H7 (cell line): Measurements from ENCODE around the gene PFDN1. TPM values are rescaled to one million over a fixed set of nuclear protein-coding genes. Genes with fewer than 3 reads are reported as not detected.

ENCODE experiments used
- DNase-seq: peaks from one replicate; pipeline ENCODE4 v3.0.0; 2012
- H3K27me3 ChIP-seq: 2 replicates; pipeline ENCODE4 v1.6.0; 2011; ENCODE audit warnings: mild to moderate bottlenecking, low read length; ENCODE audit not compliant: control insufficient read depth, insufficient read depth
- H3K36me3 ChIP-seq: replicated peaks from 2 replicates; pipeline ENCODE4 v1.5.1; 2011; ENCODE audit warnings: low read length; ENCODE audit not compliant: control insufficient read depth, insufficient read depth
- H3K4me3 ChIP-seq: 2 replicates; pipeline ENCODE4 v1.5.1; 2011; ENCODE audit warnings: low read depth, mild to moderate bottlenecking, control low read depth, low read length, moderate library complexity; ENCODE audit not compliant: insufficient read depth
- total RNA-seq: library from RNA; depleted of rRNA; stranded (reverse); fragments of >200 nt; shearing (Covaris generic); gene quantifications from 2 replicates; pipeline ENCODE4 v1.2.3, GENCODE V29; 2014

PFDN1 gene
- total RNA-seq, 1 experiment from 2014 or later = 82.9 TPM

DNA sequence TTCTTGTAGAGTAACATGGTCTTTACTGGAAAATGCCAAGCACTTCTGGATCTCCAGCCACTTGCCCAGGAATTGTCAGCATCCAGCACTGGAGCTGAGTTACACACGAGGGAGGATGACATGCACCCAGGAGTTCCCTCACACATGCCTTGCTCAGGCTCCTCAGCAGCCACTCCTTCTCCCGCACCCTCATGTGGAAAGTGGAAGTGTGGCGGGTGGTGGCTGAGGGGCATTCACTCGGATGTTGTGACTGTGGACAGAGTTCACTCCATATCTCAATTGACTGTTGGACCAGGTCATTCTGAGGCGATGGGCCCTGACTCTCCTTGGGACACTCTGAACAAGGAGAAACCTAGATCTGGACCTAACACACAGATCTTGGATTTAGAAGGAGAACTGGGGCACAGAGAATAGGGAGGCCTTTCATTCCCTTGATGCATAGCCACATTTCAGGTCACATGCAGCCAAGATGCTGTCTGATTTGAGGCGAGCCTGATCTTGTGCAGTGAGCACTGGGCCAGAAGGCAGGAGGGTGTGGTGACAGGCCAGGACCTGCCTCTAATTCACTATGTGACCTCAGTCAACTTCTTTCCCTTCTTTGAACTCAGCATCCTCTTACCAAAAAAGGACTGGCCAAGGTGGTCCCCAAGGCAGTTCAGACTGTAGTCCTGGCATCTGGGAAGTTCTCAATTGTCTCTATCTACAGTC is 65.9 kb downstream of the PFDN1 start:
- Histone ChIP-seq H3K4me3 (no peak overlapping the region), H3K27me3 (no peaks in the 10 kb centered on the region), H3K36me3 (no peaks in the 10 kb centered on the region)
- DNase-seq = no peak

DNA sequence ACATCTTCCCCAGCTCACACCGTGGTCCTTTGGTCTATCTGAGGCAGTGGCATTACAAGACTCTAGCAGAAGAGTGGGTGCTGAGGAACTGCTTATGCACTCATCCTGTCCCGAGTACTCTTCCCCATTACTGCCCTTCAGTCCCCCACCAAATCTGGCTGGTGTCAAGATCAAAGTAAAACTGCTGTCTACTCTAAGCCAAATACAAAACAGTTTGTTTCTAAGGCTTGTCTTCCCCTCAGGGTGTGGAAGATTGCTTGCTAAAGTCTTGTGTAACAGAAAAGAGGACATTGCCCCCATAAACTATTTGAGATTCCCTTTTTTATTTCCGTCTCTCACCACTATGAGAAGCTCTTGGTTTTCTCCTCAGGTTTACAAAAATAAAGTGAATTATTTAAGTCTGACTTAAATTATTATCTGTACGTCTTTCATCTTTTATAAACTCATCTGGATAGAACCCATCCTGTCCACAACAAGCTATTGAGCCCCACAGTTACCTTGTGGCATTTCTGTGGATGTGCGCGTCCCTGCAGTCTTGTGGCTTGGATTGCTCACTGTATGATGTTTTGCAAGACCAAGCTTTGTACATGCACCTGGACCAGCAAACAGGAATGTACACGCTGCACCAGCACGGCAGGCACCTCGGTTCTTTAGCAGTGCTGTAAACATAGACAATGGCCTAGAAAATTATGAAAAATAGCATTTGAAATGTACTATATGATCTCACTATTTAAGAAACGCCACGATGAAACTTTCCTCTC is 66.9 kb downstream of the PFDN1 start:
- no peak for DNase-seq
- no peaks in the 10 kb centered on the region for H3K27me3 ChIP-seq

DNA sequence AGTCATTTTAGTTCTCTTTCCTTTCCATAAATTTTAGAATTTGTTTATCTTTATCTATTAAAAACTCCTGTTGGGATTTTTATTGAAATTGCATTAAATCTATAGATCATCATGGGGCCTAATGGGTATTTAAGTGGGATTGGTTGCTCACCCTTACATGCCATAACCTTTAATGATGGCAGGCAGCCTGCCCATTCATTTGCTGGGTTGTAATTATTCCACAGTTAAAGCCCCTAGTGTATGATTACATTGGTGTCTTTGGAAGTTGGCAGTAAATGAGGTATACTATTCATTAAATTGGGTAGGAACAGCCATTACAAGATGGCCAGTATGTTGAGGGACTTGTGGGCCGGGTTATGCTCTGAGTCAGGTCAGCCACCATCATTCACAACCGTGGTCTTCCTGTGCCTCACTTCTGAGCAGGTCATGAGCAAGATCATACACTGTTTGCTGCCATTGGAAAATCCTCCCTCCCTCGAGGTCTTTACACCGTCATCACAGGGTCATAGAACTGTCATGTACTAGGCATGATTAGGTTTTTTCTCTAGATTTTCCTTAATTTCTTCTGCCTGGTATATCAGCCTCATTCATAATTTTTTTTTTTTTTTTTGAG is 68.4 kb downstream of the PFDN1 start:
- H3K27me3 ChIP-seq = no peaks in the 10 kb centered on the region
- no peaks in the 10 kb centered on the region for H3K36me3 ChIP-seq
- DNase-seq = no peak
- H3K4me3 ChIP-seq = no peak overlapping the region

More for the DNA sequence above, 66.9 kb downstream of the PFDN1 start:
- Histone ChIP-seq H3K4me3 (no peak overlapping the region), H3K36me3 (no peaks in the 10 kb centered on the region)

DNA sequence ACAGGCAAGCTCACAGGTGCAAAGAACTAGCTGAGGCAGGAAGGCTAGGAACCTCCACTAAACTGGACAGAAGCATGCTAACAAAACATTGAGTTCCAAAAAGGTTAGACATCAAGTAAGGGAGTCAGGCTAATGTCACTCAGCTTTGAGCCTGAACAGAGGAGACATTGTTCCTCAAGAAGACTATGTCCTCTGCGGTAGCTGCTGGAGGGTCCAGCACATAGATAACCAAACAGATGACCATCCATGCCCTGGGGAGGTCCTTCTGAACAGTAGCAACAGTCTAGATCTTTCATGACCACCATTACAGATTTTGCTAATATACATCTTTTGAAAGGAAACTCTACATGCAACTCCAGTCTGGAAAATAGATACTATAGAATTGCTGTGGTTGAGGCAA is 70.2 kb downstream of the PFDN1 start:
- Histone ChIP-seq H3K4me3 (no peak overlapping the region), H3K27me3 (no peaks in the 10 kb centered on the region), H3K36me3 (no peaks in the 10 kb centered on the region)
- no peak for DNase-seq

DNA sequence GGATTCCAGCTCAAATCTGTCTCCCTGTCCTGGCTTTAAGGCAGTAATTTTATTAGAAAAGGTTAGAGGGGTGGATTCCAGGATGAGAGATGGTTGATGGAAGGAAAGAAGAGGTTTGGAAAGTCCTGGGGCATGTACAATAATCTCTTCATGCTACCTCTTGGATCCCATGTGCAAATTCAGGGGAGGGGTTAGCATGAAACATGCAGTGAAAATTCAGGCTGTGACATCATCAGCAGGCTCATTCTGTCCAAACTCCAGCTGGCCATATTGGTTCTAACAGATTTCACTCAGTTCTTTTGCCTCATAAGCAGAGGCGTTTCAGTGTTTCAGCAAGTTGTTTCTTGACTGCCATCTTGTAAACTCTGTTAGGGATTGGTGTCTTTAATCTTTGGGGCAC is 72.5 kb downstream of the PFDN1 start:
- DNase-seq = no peak
- Histone ChIP-seq H3K4me3 (no peak overlapping the region), H3K27me3 (no peaks in the 10 kb centered on the region), H3K36me3 (no peaks in the 10 kb centered on the region)

DNA sequence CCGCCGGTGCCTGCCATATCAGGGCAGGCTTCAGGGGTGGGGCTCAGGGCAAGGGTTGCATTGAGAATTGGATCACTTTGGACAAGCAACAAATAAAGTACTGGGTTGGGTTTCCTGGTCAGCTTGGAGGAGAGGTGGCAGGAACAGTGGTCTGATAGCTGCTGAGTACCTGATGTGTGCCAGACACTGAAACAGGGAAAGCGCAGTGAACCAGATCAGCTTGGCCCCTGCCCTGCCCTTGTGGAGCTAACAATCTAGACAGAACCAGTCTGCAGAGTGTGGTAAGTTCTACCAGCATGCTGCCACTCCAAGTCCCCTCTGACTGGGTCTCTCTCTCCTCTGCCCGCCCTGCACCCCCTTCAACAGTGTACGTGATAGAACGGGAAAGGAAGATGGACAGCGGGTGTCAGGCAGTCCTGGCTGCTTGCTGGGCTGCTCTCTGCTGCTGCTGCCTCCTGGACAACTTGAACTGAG is 74.5 kb downstream of the PFDN1 start:
- Histone ChIP-seq H3K27me3 (no peaks in the 10 kb centered on the region), H3K36me3 (no peaks in the 10 kb centered on the region), H3K4me3 (no peak overlapping the region)
- DNase-seq = no peak

DNA sequence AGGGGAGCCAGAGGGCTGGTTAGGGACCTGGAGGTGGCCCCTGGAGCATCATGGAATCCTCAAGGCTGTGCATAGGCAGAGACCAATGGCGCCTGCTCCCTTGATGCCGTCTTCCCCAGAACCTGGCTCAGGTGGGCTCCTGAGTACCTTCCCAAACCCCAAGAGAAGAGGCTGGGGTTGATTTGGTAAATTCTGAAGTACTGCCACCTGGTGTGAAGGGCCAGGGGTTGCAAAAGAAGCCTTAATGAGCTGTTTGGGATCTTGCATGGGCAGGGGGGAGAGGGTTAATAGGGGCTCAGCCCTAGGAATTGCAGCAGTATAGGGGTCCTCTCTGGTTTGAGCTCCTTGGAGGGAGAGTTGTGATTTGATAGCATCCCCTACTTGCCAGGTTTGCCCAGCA is 75.9 kb downstream of the PFDN1 start:
- no peaks in the 10 kb centered on the region for H3K36me3 ChIP-seq
- no peak for DNase-seq
- H3K27me3 ChIP-seq = no peaks in the 10 kb centered on the region
- H3K4me3 ChIP-seq = no peak overlapping the region

DNA sequence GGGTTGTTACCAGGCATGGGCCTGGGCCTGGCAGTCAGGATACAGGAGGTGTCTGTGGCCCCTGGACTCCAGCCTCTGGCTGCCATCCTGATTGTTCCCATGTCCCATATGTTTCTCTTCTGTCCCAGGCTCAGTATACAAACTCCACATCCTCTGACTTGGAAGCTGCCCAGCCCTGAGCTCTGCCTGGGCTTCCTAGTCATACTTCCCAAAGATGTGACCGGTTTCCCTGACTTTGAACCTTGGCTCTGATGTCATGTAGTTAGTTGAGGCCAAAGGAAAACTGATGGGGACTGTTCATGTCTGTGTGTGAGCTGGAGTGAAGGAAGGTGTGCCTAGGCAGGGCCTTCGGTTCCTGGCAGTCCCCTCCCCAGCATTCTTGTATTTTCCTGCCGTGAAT is 77.5 kb downstream of the PFDN1 start:
- Histone ChIP-seq H3K27me3 (no peaks in the 10 kb centered on the region), H3K4me3 (no peak overlapping the region), H3K36me3 (no peaks in the 10 kb centered on the region)
- no peak for DNase-seq

DNA sequence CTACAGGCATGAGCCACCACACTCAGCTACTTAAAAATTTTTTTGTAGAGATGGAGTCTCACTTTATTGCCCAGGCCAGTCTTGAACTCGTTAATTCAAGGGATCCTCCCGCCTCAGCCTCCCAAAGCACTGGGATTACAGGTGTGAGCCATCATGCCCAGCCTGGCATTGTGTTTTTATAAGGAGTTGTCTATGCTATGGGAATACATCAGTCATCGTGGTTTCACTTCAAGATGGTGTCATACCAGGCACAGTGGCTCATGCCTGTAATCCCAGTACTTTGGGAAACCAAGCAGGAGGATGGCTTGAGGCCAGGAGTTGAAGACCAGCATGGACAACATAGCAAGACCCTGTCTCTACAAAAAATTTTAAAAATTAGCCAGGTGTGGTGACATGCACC is 78.2 kb downstream of the PFDN1 start:
- no peak for DNase-seq
- Histone ChIP-seq H3K36me3 (no peaks in the 10 kb centered on the region), H3K27me3 (no peaks in the 10 kb centered on the region), H3K4me3 (no peak overlapping the region)

DNA sequence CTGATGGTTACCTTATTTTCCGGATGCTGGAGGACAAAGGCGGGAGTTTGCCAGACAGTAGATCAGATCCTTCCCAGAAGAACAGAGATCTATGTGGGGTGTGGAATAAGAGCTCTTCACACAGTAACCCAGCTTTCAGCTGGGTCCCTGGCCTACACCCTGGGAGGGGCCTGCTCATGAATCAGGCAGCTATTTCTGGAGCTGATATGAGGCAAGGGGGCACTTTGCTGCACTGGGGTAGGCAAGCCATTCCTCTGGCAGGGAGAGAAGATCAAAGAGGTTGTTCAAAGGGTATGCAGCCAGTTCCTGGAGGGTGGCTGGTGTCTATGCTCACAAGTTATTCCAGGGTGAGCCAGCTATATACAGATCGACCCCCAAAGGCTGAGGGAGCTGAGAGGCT is 79.3 kb downstream of the PFDN1 start:
- Histone ChIP-seq H3K27me3 (no peaks in the 10 kb centered on the region), H3K4me3 (no peak overlapping the region), H3K36me3 (no peaks in the 10 kb centered on the region)
- no peak for DNase-seq

DNA sequence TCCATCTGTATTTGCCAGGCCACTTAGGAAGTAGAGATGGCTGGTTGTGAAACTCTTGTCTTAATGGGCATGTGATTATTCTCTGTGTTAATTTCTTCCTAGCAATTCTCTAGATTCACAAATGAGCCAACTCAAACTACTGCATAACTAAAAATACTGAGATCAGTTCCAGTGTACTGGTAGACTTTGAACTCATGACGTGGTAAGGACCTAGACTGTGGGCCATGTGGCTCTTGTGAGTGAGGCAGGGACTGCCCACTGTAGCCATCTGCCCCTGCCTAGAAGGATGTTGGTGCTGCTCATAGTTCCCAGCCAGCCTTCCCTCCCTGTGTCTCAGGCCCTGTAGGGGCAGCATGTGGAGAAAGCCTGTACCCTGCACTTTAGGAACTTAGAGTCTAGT is 80.5 kb downstream of the PFDN1 start:
- H3K27me3 ChIP-seq = no peaks in the 10 kb centered on the region
- H3K36me3 ChIP-seq = no peaks in the 10 kb centered on the region
- no peak for DNase-seq
- H3K4me3 ChIP-seq = no peak overlapping the region

DNA sequence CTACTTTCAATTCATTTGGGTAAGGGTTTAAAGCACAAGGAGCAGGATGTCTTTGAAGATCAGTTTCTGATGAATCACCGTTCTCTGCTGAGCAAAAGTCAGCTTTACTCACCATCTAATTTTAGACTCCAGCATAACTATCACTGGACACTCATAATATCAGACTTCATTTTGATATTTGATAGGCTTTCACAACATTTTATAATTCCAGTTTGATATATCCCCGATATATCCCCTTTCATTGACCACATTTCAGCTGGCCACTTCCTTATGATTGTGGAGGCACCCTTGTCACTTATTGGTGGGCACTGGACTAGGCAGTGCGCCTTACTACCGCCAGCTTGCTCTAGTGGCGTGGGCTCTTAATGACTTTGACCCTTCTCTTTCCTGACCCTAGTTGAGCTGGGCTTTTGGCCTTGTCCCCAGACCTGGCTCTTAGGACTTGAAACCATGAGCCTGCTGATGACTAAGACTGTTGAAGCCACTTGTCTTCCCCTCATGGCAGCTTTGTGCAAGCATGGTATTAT is 81.1 kb downstream of the PFDN1 start:
- Histone ChIP-seq H3K4me3 (no peak overlapping the region), H3K36me3 (no peaks in the 10 kb centered on the region), H3K27me3 (no peaks in the 10 kb centered on the region)
- DNase-seq = no peak

DNA sequence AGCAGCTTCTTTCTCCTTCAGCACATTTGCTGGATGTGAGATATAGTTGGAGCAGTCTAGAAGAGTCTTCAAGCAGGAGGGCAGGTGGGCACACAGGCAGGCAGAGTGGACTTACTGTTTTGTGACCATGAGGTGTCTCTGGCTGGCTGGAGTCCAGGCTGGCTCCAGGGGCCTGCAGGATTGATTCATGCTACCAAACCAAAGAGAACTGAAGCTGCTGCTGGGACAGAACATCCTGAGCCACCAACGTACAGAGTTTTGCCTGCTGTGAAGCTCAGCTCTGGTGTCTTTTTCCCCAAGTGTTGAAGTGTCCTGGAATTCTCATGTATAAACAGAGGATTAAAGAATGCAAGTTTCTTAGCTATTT is 82.2 kb downstream of the PFDN1 start:
- Histone ChIP-seq H3K27me3 (no peaks in the 10 kb centered on the region), H3K4me3 (no peak overlapping the region), H3K36me3 (no peaks in the 10 kb centered on the region)
- no peak for DNase-seq

DNA sequence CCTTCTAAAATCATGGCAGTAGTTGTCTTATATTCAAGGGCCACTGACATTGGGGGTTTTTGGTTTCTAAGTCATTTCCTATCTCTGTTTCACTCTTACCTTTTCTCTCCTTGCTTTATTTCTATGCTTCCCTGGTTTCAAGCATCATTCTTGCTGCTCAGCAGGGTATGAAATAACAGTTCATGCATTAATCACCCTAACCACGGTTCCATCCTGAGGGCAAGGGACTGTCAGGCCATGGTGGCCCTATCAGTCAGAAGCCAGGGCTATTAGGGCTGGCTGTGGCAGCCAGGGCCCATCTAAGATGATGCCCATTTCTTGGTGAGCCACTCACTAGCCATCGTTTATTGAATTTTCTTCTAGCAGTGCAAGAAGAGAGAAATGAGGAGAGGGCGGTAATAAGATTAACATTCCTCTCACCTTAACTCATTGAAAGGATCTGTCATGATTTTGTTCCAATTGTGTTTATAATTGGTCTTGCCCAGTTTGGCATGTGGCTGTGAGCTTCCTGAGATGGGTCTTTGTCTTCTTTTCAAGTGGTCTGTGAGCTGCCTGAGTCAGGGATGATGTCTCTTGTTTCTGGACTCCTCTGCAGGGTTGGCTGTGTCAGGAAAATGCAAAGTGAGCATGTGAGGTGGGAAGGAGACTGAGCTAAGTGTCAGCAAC is 82.7 kb downstream of the PFDN1 start:
- Histone ChIP-seq H3K4me3 (no peak overlapping the region), H3K27me3 (no peaks in the 10 kb centered on the region), H3K36me3 (no peaks in the 10 kb centered on the region)
- DNase-seq = no peak
